GM12878 (cell line): ENCODE data around the gene ING3. TPM values are rescaled to one million over a fixed set of nuclear protein-coding genes. Genes with fewer than 3 reads are reported as not detected.
A peak's percentile ranks its signal among the peaks of the same experiment; 100 is the strongest.

Experiments
- ATAC-seq: fragments of 200-7000 bp; cut with Tn5 transposase; 3 replicates; pipeline ENCODE4 v1.9.1; 2020; ENCODE audit warnings: mild to moderate bottlenecking, moderate library complexity
- BruUV-seq: library from RNA; stranded (reverse); fragments of 400-500 nt; replicated peaks from 2 replicates; lab custom pipeline; 2021; lab: Mats Ljungman, UMichigan
- CTCF ChIA-PET: fragments of 300-600 bp; sonication (Branson Sonifier 250); formaldehyde crosslinking; extraction: SDS; loops from one replicate; lab custom pipeline; 2021; ENCODE audit warnings: inconsistent platforms; lab: Yijun Ruan, JAX
- POLR2A ChIA-PET: fragments of 350-600 bp; formaldehyde crosslinking; extraction: SDS; loops from one replicate; lab custom pipeline; 2021; ENCODE audit warnings: inconsistent platforms; lab: Charles Lee
- RAD21 ChIA-PET: fragments of 300-600 bp; sonication (Branson Sonifier 250); formaldehyde crosslinking; loops from one replicate; lab custom pipeline; 2023; ENCODE audit warnings: antibody characterized with exemption; ENCODE audit not compliant: unreplicated experiment; lab: Charles Lee
- SMC1A ChIA-PET: fragments of 300-600 bp; sonication (Branson Sonifier 250); formaldehyde crosslinking; loops from one replicate; lab custom pipeline; 2023; ENCODE audit not compliant: unreplicated experiment, uncharacterized antibody; lab: Charles Lee
- DNase-seq: peaks from one replicate; pipeline ENCODE4 v3.0.0-alpha.2; 2011; ENCODE audit warnings: low read depth, low spot score
- FAIRE-seq: peaks from 3 replicates; lab custom pipeline; 2011; peaks lifted over from hg19 to GRCh38; lab: Jason Lieb, UNC
- H2AFZ ChIP-seq: 2 replicates; pipeline ENCODE4 v1.6.0; 2011; ENCODE audit warnings: low read depth, low read length, control low read depth; ENCODE audit not compliant: control insufficient read depth
- H3K27ac ChIP-seq: 2 replicates; pipeline ENCODE4 v1.5.1; 2011; ENCODE audit warnings: control low read depth; ENCODE audit not compliant: control insufficient read depth, insufficient read depth
- H3K27me3 ChIP-seq, 2 experiments: replicated peaks in 1 of 2; 2 replicates each; pipeline versions ENCODE4 v1.6.0 to v1.6.1; 2011; ENCODE audit warnings: low read length in 1 of 2; ENCODE audit not compliant: control insufficient read depth in 2 of 2, insufficient read depth in 2 of 2
- H3K36me3 ChIP-seq, 2 experiments: 2 replicates each; pipeline ENCODE4 v1.5.1; 2011; ENCODE audit warnings: low read length in 1 of 2; ENCODE audit not compliant: control insufficient read depth in 2 of 2, insufficient read depth in 2 of 2
- H3K4me1 ChIP-seq: 2 replicates; pipeline ENCODE4 v1.6.1; 2011; ENCODE audit warnings: mild to moderate bottlenecking, low read length, moderate library complexity, mixed read lengths; ENCODE audit not compliant: control insufficient read depth, insufficient read depth
- H3K4me2 ChIP-seq: 2 replicates; pipeline ENCODE4 v1.6.0; 2011; ENCODE audit warnings: control low read depth; ENCODE audit not compliant: control insufficient read depth, insufficient read depth
- H3K4me3 ChIP-seq: fragments of 200-600 bp; sonication (generic); 2 replicates; pipeline ENCODE4 v1.5.1; 2016
- H3K79me2 ChIP-seq: 2 replicates; pipeline ENCODE4 v1.6.0; 2011; ENCODE audit warnings: low read length; ENCODE audit not compliant: control insufficient read depth, insufficient read depth
- H3K9ac ChIP-seq: 2 replicates; pipeline ENCODE4 v1.8.0; 2011; ENCODE audit warnings: low read length, control low read depth, mixed read lengths; ENCODE audit not compliant: control insufficient read depth, insufficient read depth
- H3K9me3 ChIP-seq: replicated peaks from 3 replicates; pipeline ENCODE4 v1.5.1; 2011; ENCODE audit warnings: mild to moderate bottlenecking, low read length; ENCODE audit not compliant: control insufficient read depth, insufficient read depth
- H4K20me1 ChIP-seq: 2 replicates; pipeline ENCODE4 v1.6.0; 2011; ENCODE audit not compliant: control insufficient read depth, insufficient read depth
- ATF7 ChIP-seq: fragments of 450-650 bp; IDR thresholded peaks from 2 replicates; pipeline ENCODE4 v1.6.1; 2016; ENCODE audit warnings: low read depth, mild to moderate bottlenecking
- BCL3 ChIP-seq: IDR thresholded peaks from 2 replicates; pipeline ENCODE4 v1.6.1; 2011; ENCODE audit warnings: borderline replicate concordance, low read depth, mild to moderate bottlenecking, moderate library complexity, low read length; ENCODE audit not compliant: insufficient read depth, poor library complexity, severe bottlenecking
- CREB1 ChIP-seq: IDR thresholded peaks from 2 replicates; pipeline ENCODE4 v1.6.1; 2012; ENCODE audit warnings: low read depth, mild to moderate bottlenecking, inconsistent platforms
- FOXM1 ChIP-seq: IDR thresholded peaks from 2 replicates; pipeline ENCODE4 v1.6.1; 2012; ENCODE audit warnings: low read depth, mild to moderate bottlenecking, inconsistent platforms, low read length, moderate library complexity
- NFYA ChIP-seq: IDR thresholded peaks from 2 replicates; pipeline ENCODE4 v1.6.1; 2011; ENCODE audit warnings: low read depth, mild to moderate bottlenecking, low read length, improper control_type of control experiment, borderline replicate concordance
- PAX8 ChIP-seq: fragments of 450-650 bp; IDR thresholded peaks from 2 replicates; pipeline ENCODE4 v1.6.1; 2017; ENCODE audit warnings: mild to moderate bottlenecking, moderate library complexity
- POLR2A ChIP-seq: IDR thresholded peaks from 2 replicates; pipeline ENCODE4 v1.6.1; 2011; ENCODE audit warnings: low read depth, mild to moderate bottlenecking, low read length
- POLR2AphosphoS2 ChIP-seq: IDR thresholded peaks from 2 replicates; pipeline ENCODE4 v1.6.1; 2011; ENCODE audit warnings: low read depth, mild to moderate bottlenecking, low read length, improper control_type of control experiment, moderate library complexity
- RELA ChIP-seq: fragments of 450-650 bp; IDR thresholded peaks from 2 replicates; pipeline ENCODE4 v1.8.0; 2014; ENCODE audit warnings: borderline replicate concordance; ENCODE audit not compliant: partially characterized antibody
- STAT1 ChIP-seq: fragments of 450-650 bp; conservative IDR thresholded peaks from 2 replicates; pipeline ENCODE4 v1.6.1; 2014; ENCODE audit warnings: antibody characterized with exemption, mild to moderate bottlenecking
- SUPT20H ChIP-seq: IDR thresholded peaks from 2 replicates; pipeline ENCODE4 v1.6.1; 2011; ENCODE audit warnings: low read depth, mild to moderate bottlenecking, low read length, moderate library complexity, borderline replicate concordance; ENCODE audit not compliant: control insufficient read depth
- WGBS: methylation state at CpG from one replicate; pipeline ENCODE4 v1.1.6; 2016; ENCODE audit warnings: low lambda C conversion rate; ENCODE audit not compliant: insufficient replicate concordance, insufficient coverage; ENCODE audit errors: missing lambda C conversion rate; 5-methylcytosine and 5-hydroxymethylcytosine counted together
- in situ Hi-C: fragments of 300-500 bp; cut with MboI; formaldehyde crosslinking; loops from 9 replicates; pipeline ENCODE4 v1.14.3; 2018; ENCODE audit warnings: mixed read lengths
- intact Hi-C: fragments of 100-400 bp; cut with micrococcal nuclease; formaldehyde crosslinking; loops from one replicate; pipeline ENCODE4 v1.14.2; 2022; ENCODE audit not compliant: unreplicated experiment
- polyA plus RNA-seq, 11 experiments: library from polyadenylated mRNA; depleted of rRNA in 4 of 11; unstranded in 6 of 11; stranded (reverse) in 5 of 11; fragments of >200 nt; fragmentation: Nextera tagmentation in 4 of 11; fragmentation: Illumina TruSeq in 1 of 11; extraction: Ambion mirVana in 4 of 11; extraction: Trizol in 1 of 11; gene quantifications; 1 replicate in 1 of 11; 2 replicates in 10 of 11; pipeline versions ENCODE4 v1.2.1 to v1.2.3, GENCODE V29; 2011 to 2016; ENCODE audit warnings: inconsistent platforms in 2 of 11, missing spikeins in 2 of 11, low read depth in 1 of 11
- total RNA-seq, 4 experiments: library from RNA; depleted of rRNA in 3 of 4; stranded (reverse); fragments of >200 nt in 3 of 4; fragmentation: Illumina TruSeq in 1 of 4; extraction: Trizol in 1 of 4; gene quantifications; 2 replicates each; pipeline versions ENCODE4 v1.2.1 to v1.2.3, GENCODE V29; 2013 to 2021
- TF ChIP-seq, protein P1 (sequence below): IDR thresholded peaks from 2 replicates; pipeline ENCODE4 v1.6.1; 2012; ENCODE audit warnings: low read depth, low read length, improper control_type of control experiment

ING3 gene
- total and polyA plus RNA-seq, 10 of the 15 experiments (the other 5 are each of a cell fraction or from before 2014, with no cell fraction given), result 12.1 to 60.8 (median 28.8) TPM

- no peak overlapping the region for H3K4me2 ChIP-seq
- in situ Hi-C loops (loop anchor here (5.0 kb wide), 1 partner anchor 117 kb away; no protein-coding TSS in a partner anchor), intact Hi-C loops (loop anchor here (5.0 to 10.0 kb wide), 3 partner anchors 122 to 1010 kb away; no protein-coding TSS in a partner anchor)
- H3K9ac ChIP-seq, result no peak overlapping the region
- no peak for DNase-seq
- no peak for FAIRE-seq
- H3K4me3 ChIP-seq, result no peak overlapping the region
- H3K27me3 ChIP-seq, result peaks cover 0 to 13% of the 10 kb centered on the region in 2 experiments
- BruUV-seq, result no TSS peak
- ChIA-PET CTCF (interaction anchor here (0.7 to 8.1 kb wide), 13 partner anchors 10 to 179 kb away, joined by 3 to 111 read pairs (median 4); no protein-coding TSS in a partner anchor), POLR2A (no interaction called here), SMC1A (interaction anchor here (1.5 to 6.7 kb wide), 3 partner anchors 19 to 563 kb away, joined by 4 to 40 read pairs (median 7); no protein-coding TSS in a partner anchor), RAD21 (interaction anchor here (1.2 to 6.4 kb wide), 3 partner anchors 27 to 123 kb away, joined by 3 to 41 read pairs (median 28); no protein-coding TSS in a partner anchor)
- no peaks in the 10 kb centered on the region for H3K36me3 ChIP-seq
- H2AFZ ChIP-seq, result no peak overlapping the region
- H4K20me1 ChIP-seq, result no peaks in the 10 kb centered on the region
- ATAC-seq, result no peak
- no peaks in the 10 kb centered on the region for H3K9me3 ChIP-seq
- H3K79me2 ChIP-seq, result no peaks in the 10 kb centered on the region
- no peak overlapping the region for H3K27ac ChIP-seq
- WGBS, result 0% methylated on average over 2 of the region's 2 CpGs
- peaks cover 12% of the 10 kb centered on the region for H3K4me1 ChIP-seq
- TF ChIP-seq ATF7 (0 out of 2 replicates have a peak, but pooled peaks have one; percentile 32), STAT1 (no peak), POLR2AphosphoS2 (no peak)
These were observed 34.7 kb downstream of the ING3 start for GRCh38 chr7:120985130-120985758.

- no peak overlapping the region for H3K9ac ChIP-seq
- no peak overlapping the region for H3K4me3 ChIP-seq
- in situ Hi-C loops, result loop anchor here (5.0 kb wide), 1 partner anchor 116 kb away; no protein-coding TSS in a partner anchor
- H3K4me2 ChIP-seq, result no peak overlapping the region
- H3K9me3 ChIP-seq, result no peaks in the 10 kb centered on the region
- intact Hi-C loops, result loop anchor here (5.0 to 10.0 kb wide), 3 partner anchors 121 to 1009 kb away; no protein-coding TSS in a partner anchor
- no TSS peak for BruUV-seq
- ChIA-PET POLR2A (no interaction called here), SMC1A (interaction anchor here (1.6 to 6.7 kb wide), 5 partner anchors 20 to 1009 kb away, joined by 3 to 40 read pairs (median 7); no protein-coding TSS in a partner anchor), CTCF (interaction anchor here (1.0 to 8.1 kb wide), 21 partner anchors 8 to 351 kb away, joined by 3 to 111 read pairs (median 5); no protein-coding TSS in a partner anchor), RAD21 (interaction anchor here (1.2 to 6.4 kb wide), 4 partner anchors 26 to 122 kb away, joined by 3 to 41 read pairs (median 18); no protein-coding TSS in a partner anchor)
- peaks cover 14% of the 10 kb centered on the region for H3K4me1 ChIP-seq
- FAIRE-seq, result no peak
- no peaks in the 10 kb centered on the region for H4K20me1 ChIP-seq
- H3K27ac ChIP-seq, result no peak overlapping the region
- H3K79me2 ChIP-seq, result no peaks in the 10 kb centered on the region
- H3K27me3 ChIP-seq, result peaks cover 0 to 13% of the 10 kb centered on the region in 2 experiments
- no peaks in the 10 kb centered on the region for H3K36me3 ChIP-seq
- DNase-seq, result no peak
- no peak for ATAC-seq
- WGBS, result 52% methylated on average over 2 of the region's 2 CpGs
- no peak overlapping the region for H2AFZ ChIP-seq
- TF ChIP-seq, protein P1, sequence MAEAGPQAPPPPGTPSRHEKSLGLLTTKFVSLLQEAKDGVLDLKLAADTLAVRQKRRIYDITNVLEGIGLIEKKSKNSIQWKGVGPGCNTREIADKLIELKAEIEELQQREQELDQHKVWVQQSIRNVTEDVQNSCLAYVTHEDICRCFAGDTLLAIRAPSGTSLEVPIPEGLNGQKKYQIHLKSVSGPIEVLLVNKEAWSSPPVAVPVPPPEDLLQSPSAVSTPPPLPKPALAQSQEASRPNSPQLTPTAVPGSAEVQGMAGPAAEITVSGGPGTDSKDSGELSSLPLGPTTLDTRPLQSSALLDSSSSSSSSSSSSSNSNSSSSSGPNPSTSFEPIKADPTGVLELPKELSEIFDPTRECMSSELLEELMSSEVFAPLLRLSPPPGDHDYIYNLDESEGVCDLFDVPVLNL, result no peak
- TF ChIP-seq NFYA, result no peak
- TF ChIP-seq RELA, result no peak
- no peak for TF ChIP-seq FOXM1
- TF ChIP-seq BCL3, result no peak
- TF ChIP-seq POLR2A, result no peak
- no peak for TF ChIP-seq PAX8
- no peak for TF ChIP-seq CREB1
- TF ChIP-seq SUPT20H, result no peak
These were observed 35.3 kb downstream of the ING3 start for GRCh38 chr7:120985839-120986238.
